Measurements from ENCODE around the gene RTP2.

Gene RTP2

GRCh38 chr3:187665764-187666402, 36.5 kb downstream of the RTP2 start:
- no peak for DNase-seq

GRCh38 chr3:187665010-187665409, 37.3 kb downstream of the RTP2 start:
- DNase-seq: no peak

GRCh38 chr3:187662848-187663409, 39.4 kb downstream of the RTP2 start:
- DNase-seq: no peak

- DNase-seq: no peak
Observed at GRCh38 chr3:187661267-187661666, 41.1 kb downstream of the RTP2 start.

GRCh38 chr3:187651282-187651681, 51.1 kb downstream of the RTP2 start:
- no peak for DNase-seq
